Measurements from ENCODE around the gene PRKN. TPM values are rescaled to one million over a fixed set of nuclear protein-coding genes. Genes with fewer than 3 reads are reported as not detected.
"Not testable (repeated sequence)": the region's sequence is repeated elsewhere in the genome, so short reads cannot be mapped to it uniquely, and the experiment has no call there.

Gene PRKN
- total RNA-seq, 1 experiment from 2014 or later, result 2.0 TPM

DNA sequence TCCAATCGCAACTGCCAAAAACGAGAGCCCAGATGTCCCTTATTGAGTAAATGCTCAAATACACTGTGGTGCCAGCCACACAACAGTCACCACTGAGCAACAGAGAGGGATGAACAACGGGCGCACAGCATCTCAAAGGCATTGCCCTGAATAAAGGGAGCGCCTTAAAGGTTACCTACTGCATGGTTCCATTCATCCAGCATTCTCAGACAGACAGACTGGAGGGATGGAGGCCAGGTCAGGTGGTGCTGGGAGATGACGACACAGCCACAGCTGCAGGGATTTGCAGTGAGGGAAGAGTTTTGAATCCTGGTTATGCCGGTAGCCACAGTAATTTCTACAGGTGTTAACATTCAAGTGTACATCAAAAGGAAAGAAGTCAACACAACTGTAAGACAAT, 838.2 kb downstream of the PRKN start:
- WGBS (ENCODE audit: extremely low coverage, insufficient read length, low lambda C conversion rate), result no CpG with 5 or more reads among the region's 7 CpGs
- no peak overlapping the region for H4K5ac ChIP-seq (ENCODE audit: insufficient read length, low read depth, low read length)
- no peak overlapping the region for H3K4ac ChIP-seq (ENCODE audit: low read depth, low read length)
- no peak overlapping the region for H3K18ac ChIP-seq (ENCODE audit: insufficient read length, low read depth, low read length)
- no peak overlapping the region for H4K91ac ChIP-seq (ENCODE audit: insufficient read length, low read depth, low read length)
- no peak overlapping the region for H4K8ac ChIP-seq (replicated peaks; ENCODE audit: insufficient read length, low read depth, low read length)
- H3K23me2 ChIP-seq (ENCODE audit: insufficient read length, low read depth, low read length, poor library complexity, severe bottlenecking), result no peaks in the 10 kb centered on the region
- no peak overlapping the region for H2BK5ac ChIP-seq (ENCODE audit: insufficient read length, low read length)
- TF ChIP-seq, protein P1, sequence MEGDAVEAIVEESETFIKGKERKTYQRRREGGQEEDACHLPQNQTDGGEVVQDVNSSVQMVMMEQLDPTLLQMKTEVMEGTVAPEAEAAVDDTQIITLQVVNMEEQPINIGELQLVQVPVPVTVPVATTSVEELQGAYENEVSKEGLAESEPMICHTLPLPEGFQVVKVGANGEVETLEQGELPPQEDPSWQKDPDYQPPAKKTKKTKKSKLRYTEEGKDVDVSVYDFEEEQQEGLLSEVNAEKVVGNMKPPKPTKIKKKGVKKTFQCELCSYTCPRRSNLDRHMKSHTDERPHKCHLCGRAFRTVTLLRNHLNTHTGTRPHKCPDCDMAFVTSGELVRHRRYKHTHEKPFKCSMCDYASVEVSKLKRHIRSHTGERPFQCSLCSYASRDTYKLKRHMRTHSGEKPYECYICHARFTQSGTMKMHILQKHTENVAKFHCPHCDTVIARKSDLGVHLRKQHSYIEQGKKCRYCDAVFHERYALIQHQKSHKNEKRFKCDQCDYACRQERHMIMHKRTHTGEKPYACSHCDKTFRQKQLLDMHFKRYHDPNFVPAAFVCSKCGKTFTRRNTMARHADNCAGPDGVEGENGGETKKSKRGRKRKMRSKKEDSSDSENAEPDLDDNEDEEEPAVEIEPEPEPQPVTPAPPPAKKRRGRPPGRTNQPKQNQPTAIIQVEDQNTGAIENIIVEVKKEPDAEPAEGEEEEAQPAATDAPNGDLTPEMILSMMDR (conservative IDR thresholded peaks at IDR 0.05), result no peak
- H3K27ac Mint-ChIP-seq, result peak overlapping the region in 1 of 3 experiments; percentile 85; a peak in 1 of 7 replicates
- H3K56ac ChIP-seq (ENCODE audit: insufficient read length, low read depth, low read length), result no peak overlapping the region
- H3K14ac ChIP-seq (ENCODE audit: insufficient read depth, low read length), result no peak overlapping the region
- H3K4me1 ChIP-seq (ENCODE audit: insufficient read depth, low read length), result peaks cover 4% of the 10 kb centered on the region
- H3K23ac ChIP-seq (ENCODE audit: insufficient read length, low read depth, low read length), result no peak overlapping the region
- H2BK12ac ChIP-seq (ENCODE audit: insufficient read length, low read depth, low read length), result no peak overlapping the region
- H3K9ac ChIP-seq (ENCODE audit: extremely low read depth, insufficient read length, low read length), result no peak overlapping the region
- H3K4me2 ChIP-seq (ENCODE audit: insufficient read depth, insufficient read length, low read length), result no peak overlapping the region
- no peak overlapping the region for H2AFZ ChIP-seq (ENCODE audit: low read length)
- DNase-seq, result no peak
- H3K9me3 ChIP-seq (ENCODE audit: control insufficient read depth, low read depth, low read length), result no peaks in the 10 kb centered on the region
- no peaks in the 10 kb centered on the region for H3K79me1 ChIP-seq (ENCODE audit: insufficient read depth, low read depth, low read length, poor library complexity, severe bottlenecking)
- no peaks in the 10 kb centered on the region; the same call in 1 of the 2 replicates for H3K27me3 ChIP-seq (ENCODE audit: insufficient read depth, low read length)
- H3K79me2 ChIP-seq (ENCODE audit: insufficient read depth, low read length), result no peaks in the 10 kb centered on the region
- H4K20me1 ChIP-seq (ENCODE audit: control insufficient read depth, insufficient read depth, insufficient read length), result no peaks in the 10 kb centered on the region
- peaks cover 44% of the 10 kb centered on the region for H3K27me3 Mint-ChIP-seq (ENCODE audit: low read depth)
- H2AK5ac ChIP-seq (ENCODE audit: insufficient read length, low read length), result no peak overlapping the region
- H3K4me1 Mint-ChIP-seq, result peaks cover 19 to 20% of the 10 kb centered on the region in 2 experiments
- H2BK15ac ChIP-seq (ENCODE audit: low read depth, low read length), result no peak overlapping the region
- H3K4me3 Mint-ChIP-seq, result no peak overlapping the region
- no peak overlapping the region for H3T11ph ChIP-seq (ENCODE audit: low read length)
- H3K36me3 Mint-ChIP-seq (ENCODE audit: insufficient read depth in 1 of 3, low read depth in 3 of 3), result no peaks in the 10 kb centered on the region
- no peak overlapping the region for H2BK20ac ChIP-seq (ENCODE audit: low read depth, low read length, poor library complexity, severe bottlenecking)
- no peak overlapping the region for H2BK120ac ChIP-seq (ENCODE audit: low read depth, low read length, poor library complexity, severe bottlenecking)
- H3K27ac ChIP-seq (ENCODE audit: insufficient read length, low read depth, low read length), result no peak overlapping the region
- H3K9me3 Mint-ChIP-seq, result no peaks in the 10 kb centered on the region

GRCh38 chr6:161886545-161886944, 841.0 kb downstream of the PRKN start:
- not testable (repeated sequence) for H3K56ac ChIP-seq (ENCODE audit: insufficient read length, low read depth, low read length); H3K27me3 ChIP-seq (ENCODE audit: insufficient read depth, low read length); H3K36me3 Mint-ChIP-seq (ENCODE audit: insufficient read depth in 1 of 3, low read depth in 3 of 3)

More at GRCh38 chr6:161886545-161886944, 841.0 kb downstream of the PRKN start:
- not testable (repeated sequence) for H3K9me3 ChIP-seq (ENCODE audit: control insufficient read depth, low read depth, low read length); H3K4me1 ChIP-seq (ENCODE audit: insufficient read depth, low read length); H2AFZ ChIP-seq (ENCODE audit: low read length); H3K4ac ChIP-seq (ENCODE audit: low read depth, low read length); H3K27ac ChIP-seq (ENCODE audit: insufficient read length, low read depth, low read length); H3K27ac Mint-ChIP-seq; H2BK12ac ChIP-seq (ENCODE audit: insufficient read length, low read depth, low read length); H2BK120ac ChIP-seq (ENCODE audit: low read depth, low read length, poor library complexity, severe bottlenecking); H3K4me2 ChIP-seq (ENCODE audit: insufficient read depth, insufficient read length, low read length); H3K9ac ChIP-seq (ENCODE audit: extremely low read depth, insufficient read length, low read length); H2BK5ac ChIP-seq (ENCODE audit: insufficient read length, low read length); DNase-seq; H3K23me2 ChIP-seq (ENCODE audit: insufficient read length, low read depth, low read length, poor library complexity, severe bottlenecking); H2AK5ac ChIP-seq (ENCODE audit: insufficient read length, low read length); H2BK20ac ChIP-seq (ENCODE audit: low read depth, low read length, poor library complexity, severe bottlenecking); H3K23ac ChIP-seq (ENCODE audit: insufficient read length, low read depth, low read length); H4K8ac ChIP-seq (replicated peaks; ENCODE audit: insufficient read length, low read depth, low read length); H3K79me2 ChIP-seq (ENCODE audit: insufficient read depth, low read length); H4K91ac ChIP-seq (ENCODE audit: insufficient read length, low read depth, low read length); H2BK15ac ChIP-seq (ENCODE audit: low read depth, low read length); H3T11ph ChIP-seq (ENCODE audit: low read length); H3K79me1 ChIP-seq (ENCODE audit: insufficient read depth, low read depth, low read length, poor library complexity, severe bottlenecking); H4K20me1 ChIP-seq (ENCODE audit: control insufficient read depth, insufficient read depth, insufficient read length); H3K9me3 Mint-ChIP-seq; H3K18ac ChIP-seq (ENCODE audit: insufficient read length, low read depth, low read length); H3K4me3 Mint-ChIP-seq; H3K14ac ChIP-seq (ENCODE audit: insufficient read depth, low read length); H4K5ac ChIP-seq (ENCODE audit: insufficient read length, low read depth, low read length)
- Mint-ChIP-seq H3K4me1 (peaks cover 18 to 22% of the 10 kb centered on the region in 2 experiments), H3K27me3 (ENCODE audit: low read depth) (peaks cover 20% of the 10 kb centered on the region)
- WGBS (ENCODE audit: extremely low coverage, insufficient read length, low lambda C conversion rate), result no CpG with 5 or more reads among the region's 9 CpGs
